Neural progenitor cell (in vitro differentiated cells): ENCODE data around the gene FERD3L. TPM values are rescaled to one million over a fixed set of nuclear protein-coding genes. Genes with fewer than 3 reads are reported as not detected.

Experiments
- DNase-seq: peaks from one replicate; pipeline ENCODE4 v3.0.0-alpha.2; 2016; ENCODE audit warnings: low spot score
- H2AFZ ChIP-seq: fragments of 200-600 bp; sonication (generic); replicated peaks from 2 replicates; pipeline ENCODE4 v1.6.1; 2016; ENCODE audit warnings: antibody characterized with exemption
- H3F3A ChIP-seq: fragments of 200-600 bp; sonication (generic); 2 replicates; pipeline ENCODE4 v1.6.1; 2016; ENCODE audit warnings: antibody characterized with exemption, low read depth
- H3K27ac ChIP-seq: fragments of 200-600 bp; sonication (generic); 2 replicates; pipeline ENCODE4 v1.5.1; 2016; ENCODE audit warnings: mild to moderate bottlenecking
- H3K27me3 ChIP-seq: fragments of 200-600 bp; sonication (generic); 2 replicates; pipeline ENCODE4 v1.6.1; 2016; ENCODE audit warnings: mild to moderate bottlenecking, moderate library complexity
- H3K36me3 ChIP-seq: fragments of 200-600 bp; sonication (generic); 2 replicates; pipeline ENCODE4 v1.5.1; 2016
- H3K4me1 ChIP-seq: fragments of 200-600 bp; sonication (generic); 2 replicates; pipeline ENCODE4 v1.6.1; 2016; ENCODE audit warnings: mixed run types
- H3K4me2 ChIP-seq: fragments of 200-600 bp; sonication (generic); 2 replicates; pipeline ENCODE4 v1.6.1; 2016
- H3K4me3 ChIP-seq: fragments of 200-600 bp; sonication (generic); 2 replicates; pipeline ENCODE4 v1.5.1; 2016
- H3K79me2 ChIP-seq: fragments of 200-600 bp; sonication (generic); 2 replicates; pipeline ENCODE4 v1.6.1; 2016; ENCODE audit warnings: low read depth
- H3K9ac ChIP-seq: fragments of 200-600 bp; sonication (generic); 2 replicates; pipeline ENCODE4 v1.6.1; 2016
- H3K9me3 ChIP-seq: fragments of 200-600 bp; sonication (generic); 2 replicates; pipeline ENCODE4 v1.5.1; 2016; ENCODE audit warnings: low read depth
- H4K20me1 ChIP-seq: fragments of 200-600 bp; sonication (generic); 2 replicates; pipeline ENCODE4 v1.6.1; 2016; ENCODE audit warnings: low read depth
- H3K27ac Mint-ChIP-seq: 3 replicates; pipeline ENCODE4 v1.8.0; 2021; ENCODE audit warnings: mixed read lengths
- H3K27me3 Mint-ChIP-seq: 2 replicates; pipeline ENCODE4 v1.8.0; 2022; ENCODE audit warnings: low read depth, mild to moderate bottlenecking, inconsistent platforms, moderate library complexity, mixed read lengths; ENCODE audit not compliant: insufficient read depth
- H3K36me3 Mint-ChIP-seq: 3 replicates; pipeline ENCODE4 v1.8.0; 2021; ENCODE audit warnings: mixed read lengths
- H3K4me1 Mint-ChIP-seq: 3 replicates; pipeline ENCODE4 v1.8.0; 2021; ENCODE audit warnings: mixed read lengths
- H3K4me3 Mint-ChIP-seq: 3 replicates; pipeline ENCODE4 v1.8.0; 2021; ENCODE audit warnings: mild to moderate bottlenecking, moderate library complexity, mixed read lengths
- H3K9me3 Mint-ChIP-seq: 3 replicates; pipeline ENCODE4 v1.8.0; 2020; ENCODE audit warnings: mixed read lengths
- EZH2 ChIP-seq: fragments of 200-600 bp; sonication (generic); IDR thresholded peaks from 2 replicates; pipeline ENCODE4 v1.6.1; 2017; ENCODE audit warnings: antibody characterized with exemption, mild to moderate bottlenecking, moderate library complexity
- EZH2phosphoT487 ChIP-seq: fragments of 200-600 bp; sonication (generic); IDR thresholded peaks from 2 replicates; pipeline ENCODE4 v1.6.1; 2017; ENCODE audit warnings: antibody characterized with exemption
- total RNA-seq: library from RNA; depleted of rRNA; stranded (reverse); fragments of >200 nt; gene quantifications from 2 replicates; pipeline ENCODE4 v1.2.3, GENCODE V29; 2015; ENCODE audit warnings: low replicate concordance
- TF ChIP-seq, protein P1 (sequence below): fragments of 200-600 bp; sonication (generic); IDR thresholded peaks from 2 replicates; pipeline ENCODE4 v1.5.1; 2017; ENCODE audit warnings: antibody characterized with exemption, mild to moderate bottlenecking

The FERD3L gene
- total RNA-seq, 1 donor from 2014 or later: not detected

DNA sequence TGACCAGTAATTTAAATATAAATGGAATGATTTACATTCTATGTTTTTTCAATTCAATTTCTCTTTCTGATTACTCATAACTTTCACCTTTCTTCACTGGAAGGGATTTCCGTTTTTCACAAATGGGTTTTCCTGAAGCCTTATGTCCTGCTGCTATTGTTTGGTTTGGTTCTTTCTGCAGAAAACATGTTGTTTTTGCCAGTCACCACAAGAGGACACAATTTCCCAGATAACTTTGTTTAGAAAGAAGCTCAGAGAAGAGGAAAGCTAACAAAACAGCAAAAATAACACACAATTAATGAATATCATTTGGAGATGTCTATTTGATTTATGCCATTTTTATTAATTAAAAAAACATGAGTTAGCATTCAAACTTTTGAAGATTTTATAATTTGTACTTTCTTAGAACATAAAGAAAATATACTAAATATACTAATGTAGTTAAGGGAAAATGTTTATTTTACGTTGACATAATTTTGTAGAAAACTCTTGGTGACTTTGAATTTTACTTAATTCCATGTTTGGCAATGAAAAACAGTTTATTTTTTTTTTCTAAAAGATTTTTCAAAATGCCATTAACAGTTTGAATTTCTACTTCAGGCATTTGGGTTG is 23.1 kb downstream of the FERD3L start:
- no peak overlapping the region for H2AFZ ChIP-seq
- no peak overlapping the region for H3K9ac ChIP-seq
- TF ChIP-seq, protein P1, sequence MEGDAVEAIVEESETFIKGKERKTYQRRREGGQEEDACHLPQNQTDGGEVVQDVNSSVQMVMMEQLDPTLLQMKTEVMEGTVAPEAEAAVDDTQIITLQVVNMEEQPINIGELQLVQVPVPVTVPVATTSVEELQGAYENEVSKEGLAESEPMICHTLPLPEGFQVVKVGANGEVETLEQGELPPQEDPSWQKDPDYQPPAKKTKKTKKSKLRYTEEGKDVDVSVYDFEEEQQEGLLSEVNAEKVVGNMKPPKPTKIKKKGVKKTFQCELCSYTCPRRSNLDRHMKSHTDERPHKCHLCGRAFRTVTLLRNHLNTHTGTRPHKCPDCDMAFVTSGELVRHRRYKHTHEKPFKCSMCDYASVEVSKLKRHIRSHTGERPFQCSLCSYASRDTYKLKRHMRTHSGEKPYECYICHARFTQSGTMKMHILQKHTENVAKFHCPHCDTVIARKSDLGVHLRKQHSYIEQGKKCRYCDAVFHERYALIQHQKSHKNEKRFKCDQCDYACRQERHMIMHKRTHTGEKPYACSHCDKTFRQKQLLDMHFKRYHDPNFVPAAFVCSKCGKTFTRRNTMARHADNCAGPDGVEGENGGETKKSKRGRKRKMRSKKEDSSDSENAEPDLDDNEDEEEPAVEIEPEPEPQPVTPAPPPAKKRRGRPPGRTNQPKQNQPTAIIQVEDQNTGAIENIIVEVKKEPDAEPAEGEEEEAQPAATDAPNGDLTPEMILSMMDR: peak; percentile 88
- no peak for TF ChIP-seq EZH2
- no peak for TF ChIP-seq EZH2phosphoT487
- H3F3A ChIP-seq: peaks cover 10% of the 10 kb centered on the region
- no peaks in the 10 kb centered on the region for H3K9me3 ChIP-seq
- H3K27me3 ChIP-seq: peaks cover 100% of the 10 kb centered on the region
- H4K20me1 ChIP-seq: peaks cover 27% of the 10 kb centered on the region
- H3K79me2 ChIP-seq: no peaks in the 10 kb centered on the region
- H3K27ac ChIP-seq: no peak overlapping the region
- peak; percentile 69 for DNase-seq
- H3K4me2 ChIP-seq: no peak overlapping the region
- H3K4me3 ChIP-seq: no peak overlapping the region
- Mint-ChIP-seq H3K9me3 (no peaks in the 10 kb centered on the region), H3K4me1 (peaks cover 11% of the 10 kb centered on the region), H3K36me3 (no peaks in the 10 kb centered on the region), H3K27me3 (peaks cover 32% of the 10 kb centered on the region), H3K27ac (no peak overlapping the region), H3K4me3 (no peak overlapping the region)
- H3K4me1 ChIP-seq: no peaks in the 10 kb centered on the region
- no peaks in the 10 kb centered on the region for H3K36me3 ChIP-seq

DNA sequence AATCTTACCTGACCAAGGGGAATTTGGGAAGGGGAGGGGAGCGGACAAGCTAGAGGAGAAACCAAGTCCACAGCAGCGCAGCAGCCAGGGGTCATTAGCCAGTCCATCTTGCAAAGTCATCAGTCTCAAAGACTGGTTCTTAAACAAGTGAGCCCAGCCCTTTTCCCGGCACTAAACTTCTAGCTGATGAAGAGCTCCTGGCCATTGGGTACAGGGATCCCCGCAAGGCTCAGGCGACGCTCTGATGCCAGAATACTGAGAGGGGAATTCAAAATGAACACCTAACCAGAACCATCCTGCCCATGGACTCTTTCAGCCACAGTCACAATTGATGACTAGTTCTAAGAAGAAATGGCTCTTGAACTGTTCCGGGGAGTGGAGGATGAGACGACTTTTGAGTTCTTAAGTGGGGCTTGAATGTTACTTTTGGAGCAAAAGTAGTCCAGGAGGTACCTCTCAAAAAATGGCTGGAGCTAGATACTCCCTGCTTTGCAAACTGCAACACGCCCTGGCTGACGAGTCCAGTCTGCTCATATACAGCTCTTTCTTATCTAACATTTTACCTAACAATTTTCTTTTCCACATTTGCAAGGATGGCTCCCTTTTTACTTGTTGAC is 25.2 kb downstream of the FERD3L start:
- no peaks in the 10 kb centered on the region for H3K36me3 Mint-ChIP-seq
- Histone ChIP-seq H3K79me2 (no peaks in the 10 kb centered on the region), H3K4me1 (peaks cover 6% of the 10 kb centered on the region), H3K4me3 (no peak overlapping the region), H4K20me1 (peaks cover 45% of the 10 kb centered on the region), H3K4me2 (no peak overlapping the region), H3F3A (peaks cover 18% of the 10 kb centered on the region), H3K9me3 (no peaks in the 10 kb centered on the region), H3K27me3 (peaks cover 100% of the 10 kb centered on the region), H2AFZ (no peak overlapping the region), H3K27ac (no peak overlapping the region), H3K36me3 (no peaks in the 10 kb centered on the region), H3K9ac (no peak overlapping the region)
- H3K4me1 Mint-ChIP-seq: peaks cover 14% of the 10 kb centered on the region
- no peak for TF ChIP-seq EZH2phosphoT487
- peak; percentile 21 for TF ChIP-seq EZH2
- TF ChIP-seq, protein P1: no peak
- peak overlapping the region; percentile 70 for H3K4me3 Mint-ChIP-seq
- DNase-seq: peak; percentile 46
- H3K27me3 Mint-ChIP-seq: peaks cover 41% of the 10 kb centered on the region
- no peaks in the 10 kb centered on the region for H3K9me3 Mint-ChIP-seq
- H3K27ac Mint-ChIP-seq: no peak overlapping the region

DNA sequence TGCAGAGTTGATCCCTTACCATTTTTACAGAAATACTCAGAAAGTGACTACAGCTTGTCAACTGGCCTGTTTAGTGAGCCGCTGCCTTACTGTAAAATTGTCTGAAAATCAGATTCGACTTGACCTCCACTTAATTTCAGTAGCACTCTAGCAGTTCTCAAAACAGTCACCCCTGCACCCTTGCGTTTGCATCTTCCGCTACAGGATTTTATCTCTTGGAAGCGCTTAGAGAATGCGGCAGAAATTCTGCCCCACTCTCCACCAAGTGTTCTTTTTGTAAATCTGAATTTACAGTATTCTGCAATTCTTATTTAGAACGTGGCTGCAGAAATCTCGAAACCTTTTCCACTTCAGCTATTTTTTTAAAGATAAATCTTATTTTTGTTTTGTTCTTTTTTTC is 25.8 kb downstream of the FERD3L start:
- no peak for DNase-seq
- Histone ChIP-seq H3K9me3 (no peaks in the 10 kb centered on the region), H3F3A (peaks cover 18% of the 10 kb centered on the region), H2AFZ (no peak overlapping the region), H4K20me1 (peaks cover 52% of the 10 kb centered on the region), H3K9ac (no peak overlapping the region), H3K4me2 (peak overlapping the region; percentile 83), H3K27ac (no peak overlapping the region), H3K79me2 (no peaks in the 10 kb centered on the region), H3K4me3 (no peak overlapping the region), H3K4me1 (peaks cover 6% of the 10 kb centered on the region), H3K36me3 (no peaks in the 10 kb centered on the region), H3K27me3 (peaks cover 100% of the 10 kb centered on the region)
- Mint-ChIP-seq H3K9me3 (no peaks in the 10 kb centered on the region), H3K27ac (no peak overlapping the region), H3K4me3 (peak overlapping the region; percentile 86), H3K4me1 (peaks cover 14% of the 10 kb centered on the region), H3K36me3 (no peaks in the 10 kb centered on the region), H3K27me3 (peaks cover 45% of the 10 kb centered on the region)
- TF ChIP-seq, protein P1: no peak
- TF ChIP-seq EZH2 (no peak), EZH2phosphoT487 (no peak)
